Natural killer cell (primary cell): ENCODE results near the gene PYCR2. TPM values are rescaled to one million over a fixed set of nuclear protein-coding genes. Genes with fewer than 3 reads are reported as not detected.
"Not testable (repeated sequence)": the region's sequence is repeated elsewhere in the genome, so short reads cannot be mapped to it uniquely, and the experiment has no call there.

Experiments used
- ATAC-seq, 3 donors: fragments of 150-1000 bp in 2 of 3; fragments of 200-7000 bp in 1 of 3; cut with Tn5 transposase; 1 replicate in 1 of 3; 2 replicates in 2 of 3; pipeline ENCODE4 v1.10.0; 2021; ENCODE audit warnings: mild to moderate bottlenecking in 2 of 3, moderate library complexity in 2 of 3
- DNase-seq, 2 donors: peaks; one replicate each; pipeline versions ENCODE4 v3.0.0 to v3.0.0-alpha.2; 2013 to 2021; ENCODE audit warnings: mixed read lengths in 1 of 2
- H3K27ac ChIP-seq: one replicate; pipeline ENCODE4 v1.5.1; 2013; ENCODE audit warnings: mild to moderate bottlenecking, low read length
- H3K27me3 ChIP-seq: one replicate; pipeline ENCODE4 v1.6.1; 2013; ENCODE audit warnings: low read length; ENCODE audit not compliant: control insufficient read depth, insufficient read depth
- H3K36me3 ChIP-seq: one replicate; pipeline ENCODE4 v1.6.1; 2013; ENCODE audit warnings: low read length; ENCODE audit not compliant: control insufficient read depth, insufficient read depth
- H3K4me1 ChIP-seq: one replicate; pipeline ENCODE4 v1.6.1; 2013; ENCODE audit warnings: low read length; ENCODE audit not compliant: control insufficient read depth, insufficient read depth
- H3K4me3 ChIP-seq: one replicate; pipeline ENCODE4 v1.5.1; 2013; ENCODE audit warnings: low read length
- H3K9me3 ChIP-seq: one replicate; pipeline ENCODE4 v1.6.1; 2013; ENCODE audit warnings: low read length; ENCODE audit not compliant: control insufficient read depth, insufficient read depth
- H3K27ac Mint-ChIP-seq, 2 donors: one replicate each; pipeline ENCODE4 v1.8.0; 2022; ENCODE audit warnings: mild to moderate bottlenecking in 2 of 2, mixed read lengths in 2 of 2, moderate library complexity in 1 of 2
- H3K27me3 Mint-ChIP-seq, 2 donors: one replicate each; pipeline ENCODE4 v1.8.0; 2022; ENCODE audit warnings: low read depth in 2 of 2, mixed read lengths in 2 of 2
- H3K36me3 Mint-ChIP-seq: one replicate; pipeline ENCODE4 v1.8.0; 2022; ENCODE audit warnings: mixed read lengths
- H3K4me1 Mint-ChIP-seq, 2 donors: one replicate each; pipeline ENCODE4 v1.8.0; 2022; ENCODE audit warnings: mixed read lengths in 2 of 2
- H3K4me3 Mint-ChIP-seq: one replicate; pipeline ENCODE4 v1.8.0; 2022; ENCODE audit warnings: mild to moderate bottlenecking, moderate library complexity, mixed read lengths
- H3K9me3 Mint-ChIP-seq, 2 donors: one replicate each; pipeline ENCODE4 v1.8.0; 2022; ENCODE audit warnings: mixed read lengths in 2 of 2
- WGBS: methylation state at CpG from one replicate; pipeline ENCODE4 v1.1.7; 2013; ENCODE audit warnings: missing lambda C conversion rate; ENCODE audit not compliant: insufficient coverage; 5-methylcytosine and 5-hydroxymethylcytosine counted together
- intact Hi-C: fragments of 100-400 bp; cut with micrococcal nuclease; formaldehyde crosslinking; loops from one replicate; pipeline ENCODE4 v1.14.2; 2022
- total RNA-seq, 4 donors: library from RNA; stranded (reverse); fragments of 120-200 nt in 1 of 4; gene quantifications; one replicate each; pipeline versions ENCODE4 v1.2.3 to v1.2.4, GENCODE V29; 2013 to 2022
- TF ChIP-seq, protein P1 (sequence below): fragments of 200-600 bp; IDR thresholded peaks from one replicate; pipeline ENCODE4 v1.8.0; 2022; ENCODE audit warnings: antibody characterized with exemption

PYCR2 gene
- total RNA-seq, 3 donors from 2014 or later (not counting 1 experiment from before 2014, with no cell fraction given) = 57.7 to 74.5 (median 62.6) TPM

- 93% methylated on average over 25 of the region's 25 CpGs for WGBS
- no peaks in the 10 kb centered on the region for H3K36me3 ChIP-seq
- peaks cover 20 to 23% of the 10 kb centered on the region in 2 donors for H3K4me1 Mint-ChIP-seq
- no peak overlapping the region for H3K4me3 ChIP-seq
- no peak overlapping the region for H3K4me3 Mint-ChIP-seq
- peaks cover 0 to 5% of the 10 kb centered on the region in 2 donors for H3K27me3 Mint-ChIP-seq
- intact Hi-C loops = no loop called here
- H3K27me3 ChIP-seq = no peaks in the 10 kb centered on the region
- H3K9me3 ChIP-seq = no peaks in the 10 kb centered on the region
- no peaks in the 10 kb centered on the region for H3K9me3 Mint-ChIP-seq
- H3K4me1 ChIP-seq = peaks cover 20% of the 10 kb centered on the region
- DNase-seq (no peak), ATAC-seq (no peak)
- no peak overlapping the region for H3K27ac Mint-ChIP-seq
- H3K27ac ChIP-seq = no peak overlapping the region
- TF ChIP-seq, protein P1, sequence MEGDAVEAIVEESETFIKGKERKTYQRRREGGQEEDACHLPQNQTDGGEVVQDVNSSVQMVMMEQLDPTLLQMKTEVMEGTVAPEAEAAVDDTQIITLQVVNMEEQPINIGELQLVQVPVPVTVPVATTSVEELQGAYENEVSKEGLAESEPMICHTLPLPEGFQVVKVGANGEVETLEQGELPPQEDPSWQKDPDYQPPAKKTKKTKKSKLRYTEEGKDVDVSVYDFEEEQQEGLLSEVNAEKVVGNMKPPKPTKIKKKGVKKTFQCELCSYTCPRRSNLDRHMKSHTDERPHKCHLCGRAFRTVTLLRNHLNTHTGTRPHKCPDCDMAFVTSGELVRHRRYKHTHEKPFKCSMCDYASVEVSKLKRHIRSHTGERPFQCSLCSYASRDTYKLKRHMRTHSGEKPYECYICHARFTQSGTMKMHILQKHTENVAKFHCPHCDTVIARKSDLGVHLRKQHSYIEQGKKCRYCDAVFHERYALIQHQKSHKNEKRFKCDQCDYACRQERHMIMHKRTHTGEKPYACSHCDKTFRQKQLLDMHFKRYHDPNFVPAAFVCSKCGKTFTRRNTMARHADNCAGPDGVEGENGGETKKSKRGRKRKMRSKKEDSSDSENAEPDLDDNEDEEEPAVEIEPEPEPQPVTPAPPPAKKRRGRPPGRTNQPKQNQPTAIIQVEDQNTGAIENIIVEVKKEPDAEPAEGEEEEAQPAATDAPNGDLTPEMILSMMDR = no peak
- H3K36me3 Mint-ChIP-seq = no peaks in the 10 kb centered on the region
Measured at GRCh38 chr1:225940385-225941151, 16.5 kb upstream of the PYCR2 start.

GRCh38 chr1:225939939-225940310 is 15.9 kb upstream of the PYCR2 start:
- ATAC-seq, H3K27ac ChIP-seq, H3K36me3 ChIP-seq, H3K9me3 Mint-ChIP-seq, DNase-seq, H3K36me3 Mint-ChIP-seq, H3K27ac Mint-ChIP-seq, intact Hi-C loops, H3K27me3 Mint-ChIP-seq, H3K4me3 Mint-ChIP-seq, H3K4me3 ChIP-seq, H3K9me3 ChIP-seq, H3K27me3 ChIP-seq: not testable (repeated sequence)
- 95% methylated on average over 8 of the region's 8 CpGs for WGBS
- peaks cover 16 to 17% of the 10 kb centered on the region in 2 donors for H3K4me1 Mint-ChIP-seq
- H3K4me1 ChIP-seq = peaks cover 16% of the 10 kb centered on the region

DNA sequence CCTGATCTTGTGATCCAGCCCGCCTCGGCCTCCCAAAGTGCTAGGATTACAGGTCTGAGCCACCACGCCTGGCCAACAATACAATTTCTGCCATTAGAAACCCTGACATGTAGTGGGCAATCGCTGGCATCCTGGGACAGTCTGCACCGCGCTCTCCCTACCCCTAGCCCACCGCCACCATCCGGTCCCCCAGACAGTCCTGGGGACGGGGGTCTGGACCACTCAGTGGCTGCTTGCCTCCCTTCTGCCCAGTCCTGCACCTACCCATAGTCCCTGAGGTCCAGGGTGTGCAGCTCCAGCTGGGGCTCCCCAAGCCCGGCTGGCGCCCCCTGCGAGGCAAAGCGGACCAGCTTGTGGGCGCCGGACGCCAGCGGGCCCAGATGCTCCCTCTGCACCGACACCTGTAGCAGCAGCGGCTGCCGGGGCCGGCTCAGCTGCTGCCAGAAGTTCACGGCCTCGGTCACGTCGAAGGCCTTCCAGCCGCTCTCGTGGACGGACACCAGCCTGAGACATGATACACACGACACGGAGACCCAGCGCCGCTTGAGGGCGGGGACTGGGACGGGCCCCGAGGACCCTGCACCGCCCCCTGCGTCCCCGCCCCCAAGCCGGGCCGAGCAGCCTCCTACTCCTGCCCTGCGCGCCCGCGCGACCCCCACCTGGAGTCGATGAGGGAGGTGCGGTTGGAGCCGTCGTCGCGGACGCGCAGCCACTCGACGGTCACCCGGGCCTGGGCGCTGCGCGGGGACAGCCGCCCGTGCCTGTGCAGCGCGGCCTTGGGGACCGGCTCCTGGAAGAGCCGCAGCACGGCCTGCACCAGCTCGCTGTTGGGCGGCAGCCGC is 15.3 kb upstream of the PYCR2 start:
- 58% methylated on average over 46 of the region's 69 CpGs for WGBS
- H3K36me3 Mint-ChIP-seq, H3K27me3 Mint-ChIP-seq, DNase-seq, H3K9me3 ChIP-seq, H3K4me1 ChIP-seq, ATAC-seq, H3K4me3 Mint-ChIP-seq, H3K4me3 ChIP-seq, H3K9me3 Mint-ChIP-seq, H3K27me3 ChIP-seq, H3K27ac Mint-ChIP-seq, intact Hi-C loops, H3K36me3 ChIP-seq, H3K27ac ChIP-seq: not testable (repeated sequence)
- H3K4me1 Mint-ChIP-seq = peaks cover 10 to 11% of the 10 kb centered on the region in 2 donors

GRCh38 chr1:225937048-225937968 is 13.3 kb upstream of the PYCR2 start:
- no peaks in the 10 kb centered on the region for H3K9me3 Mint-ChIP-seq
- H3K36me3 Mint-ChIP-seq = no peaks in the 10 kb centered on the region
- Histone ChIP-seq H3K27ac (no peak overlapping the region), H3K4me3 (no peak overlapping the region), H3K36me3 (no peaks in the 10 kb centered on the region), H3K9me3 (no peaks in the 10 kb centered on the region), H3K27me3 (no peaks in the 10 kb centered on the region), H3K4me1 (no peaks in the 10 kb centered on the region)
- DNase-seq (no peak), ATAC-seq (no peak)
- H3K4me3 Mint-ChIP-seq = no peak overlapping the region
- intact Hi-C loops = no loop called here
- peaks cover 0 to 3% of the 10 kb centered on the region in 2 donors for H3K27me3 Mint-ChIP-seq
- no peaks in the 10 kb centered on the region for H3K4me1 Mint-ChIP-seq
- TF ChIP-seq, protein P1 = no peak
- H3K27ac Mint-ChIP-seq = no peak overlapping the region
- 95% methylated on average over 21 of the region's 21 CpGs for WGBS
